Mucosa of descending colon (tissue), 3 donors: ENCODE measurements around the gene UBL4A. TPM values are rescaled to one million over a fixed set of nuclear protein-coding genes. Genes with fewer than 3 reads are reported as not detected.
A peak's percentile ranks its signal among the peaks of the same experiment; 100 is the strongest.

Experiments
- ATAC-seq: fragments of 200-7000 bp; cut with Tn5 transposase; one replicate; pipeline ENCODE4 v1.9.1; 2020; ENCODE audit warnings: mild to moderate bottlenecking, moderate library complexity
- DNase-seq, 3 donors: peaks; one replicate each; pipeline ENCODE4 v3.0.0-alpha.2; 2020
- H3K36me3 ChIP-seq: fragments of 200-600 bp; one replicate; pipeline ENCODE4 v1.8.0; 2021; ENCODE audit warnings: low read depth, mild to moderate bottlenecking
- H3K4me1 ChIP-seq: fragments of 200-600 bp; one replicate; pipeline ENCODE4 v1.8.0; 2021; ENCODE audit warnings: low read depth, mild to moderate bottlenecking
- H3K4me3 ChIP-seq: fragments of 200-600 bp; one replicate; pipeline ENCODE4 v1.8.0; 2021; ENCODE audit warnings: mild to moderate bottlenecking
- H3K9me3 ChIP-seq: fragments of 200-600 bp; one replicate; pipeline ENCODE4 v1.8.0; 2021; ENCODE audit warnings: mild to moderate bottlenecking
- CTCF ChIP-seq: fragments of 200-600 bp; IDR thresholded peaks from one replicate; pipeline ENCODE4 v1.8.0; 2022; ENCODE audit warnings: antibody characterized with exemption, mild to moderate bottlenecking
- intact Hi-C, 2 donors: fragments of 100-400 bp; cut with DNase I in 1 of 2; cut with micrococcal nuclease in 1 of 2; formaldehyde crosslinking; loops; one replicate each; pipeline versions ENCODE4 v1.11.0 to v1.11.1; 2022; cut with DNase I, micrococcal nuclease
- total RNA-seq, 3 donors: library from RNA; stranded (reverse); fragmentation: NEBNext Ultra II Directional in 2 of 3; extraction: Animal tissue kit (Norgen Biotek cat#: 25700) in 2 of 3; gene quantifications; one replicate each; pipeline versions ENCODE4 v1.2.1 to v1.2.4, GENCODE V29; 2021 to 2023
- donor health status: DM: no; HTN: no; CAD: no; lungs with moderate emphysema.
- donor health status: DM: no; HTN: no; CAD: no.
- donor health status: DM: no; HTN: yes; CAD: no.

UBL4A gene
- total RNA-seq, 3 donors from 2014 or later = 29.2 to 41.6 (median 32.3) TPM

GRCh38 chrX:154483325-154483724, 3.1 kb downstream of the UBL4A start:
- H3K36me3 ChIP-seq = no peaks in the 10 kb centered on the region
- intact Hi-C loops = no loop called here
- no peak for ATAC-seq
- no peak overlapping the region for H3K4me3 ChIP-seq
- H3K9me3 ChIP-seq = no peaks in the 10 kb centered on the region
- no peak for TF ChIP-seq CTCF
- no peak for DNase-seq
- no peaks in the 10 kb centered on the region for H3K4me1 ChIP-seq

GRCh38 chrX:154482786-154483185, 3.6 kb downstream of the UBL4A start:
- ATAC-seq = no peak
- intact Hi-C loops = no loop called here
- no peaks in the 10 kb centered on the region for H3K4me1 ChIP-seq
- H3K9me3 ChIP-seq = no peaks in the 10 kb centered on the region
- H3K4me3 ChIP-seq = no peak overlapping the region
- no peak for DNase-seq
- H3K36me3 ChIP-seq = no peaks in the 10 kb centered on the region
- no peak for TF ChIP-seq CTCF

GRCh38 chrX:154481911-154482601, 4.4 kb downstream of the UBL4A start:
- TF ChIP-seq CTCF = no peak
- Histone ChIP-seq H3K9me3 (no peaks in the 10 kb centered on the region), H3K36me3 (no peaks in the 10 kb centered on the region), H3K4me1 (no peaks in the 10 kb centered on the region), H3K4me3 (no peak overlapping the region)
- intact Hi-C loops = no loop called here
- DNase-seq (no peak), ATAC-seq (no peak)

GRCh38 chrX:154481195-154481594, 5.2 kb downstream of the UBL4A start:
- Histone ChIP-seq H3K4me1 (no peaks in the 10 kb centered on the region), H3K36me3 (no peaks in the 10 kb centered on the region), H3K9me3 (no peaks in the 10 kb centered on the region), H3K4me3 (no peak overlapping the region)
- intact Hi-C loops = no loop called here
- no peak for TF ChIP-seq CTCF
- ATAC-seq (no peak), DNase-seq (no peak)

- DNase-seq (peak; percentile 94 to 97 (median 95)), ATAC-seq (peak; percentile 97)
- no peaks in the 10 kb centered on the region for H3K36me3 ChIP-seq
- H3K4me3 ChIP-seq = no peak within 1 kb of the TSS
- TF ChIP-seq CTCF = no peak
- no peaks in the 10 kb centered on the region for H3K4me1 ChIP-seq
- no peaks in the 10 kb centered on the region for H3K9me3 ChIP-seq
- intact Hi-C loops = no loop called here
Measured at GRCh38 chrX:154478728-154479622, 7.4 kb downstream of the UBL4A start, which contains the start of gene LAGE3. TSS of gene LAGE3 (minus strand) at chrX:154479281. CDS start at chrX:154478915, 366 bp downstream.
